DMS 273 treated with DMSO at 0.1 percent for 48 hours (cell line): ENCODE results near the gene KRTAP4-11.
"Not testable (repeated sequence)": the region's sequence is repeated elsewhere in the genome, so short reads cannot be mapped to it uniquely, and the experiment has no call there.

ENCODE experiments used
- DNase-seq: peaks from one replicate; lab custom pipeline; 2025; lab: John Stamatoyannopoulos, UW

KRTAP4-11 gene

GRCh38 chr17:41117846-41118386 is at the start of gene KRTAP4-11:
Gene KRTAP4-11, minus strand, starts transcription at chr17:41118373. Its CDS starts 58 bp downstream, at chr17:41118315.
- not testable (repeated sequence) for DNase-seq

- DNase-seq: no peak
Measured at GRCh38 chr17:41167561-41167960, 49.4 kb upstream of the KRTAP4-11 start.

- DNase-seq: no peak
Measured at GRCh38 chr17:41163828-41164227, 45.7 kb upstream of the KRTAP4-11 start.

- DNase-seq: no peak
Measured at GRCh38 chr17:41160648-41161047, 42.5 kb upstream of the KRTAP4-11 start, which contains the start of gene KRTAP4-4. Gene KRTAP4-4, minus strand, starts transcription at chr17:41160748. Its CDS starts 57 bp downstream, at chr17:41160691.

- DNase-seq: not testable (repeated sequence)
Measured at GRCh38 chr17:41160190-41160589, 42.0 kb upstream of the KRTAP4-11 start.

GRCh38 chr17:41153856-41154255 is 35.7 kb upstream of the KRTAP4-11 start:
- no peak for DNase-seq

- DNase-seq: no peak
Measured at GRCh38 chr17:41151525-41151924, 33.4 kb upstream of the KRTAP4-11 start.

GRCh38 chr17:41150026-41150425 is 31.9 kb upstream of the KRTAP4-11 start:
- no peak for DNase-seq

- no peak for DNase-seq
Measured at GRCh38 chr17:41149652-41149985, 31.4 kb upstream of the KRTAP4-11 start, which contains the start of gene KRTAP4-5. Gene KRTAP4-5, minus strand, starts transcription at chr17:41149825. Its CDS starts 58 bp downstream, at chr17:41149767.

- not testable (repeated sequence) for DNase-seq
Measured at GRCh38 chr17:41148971-41149651, 30.9 kb upstream of the KRTAP4-11 start.

GRCh38 chr17:41147531-41148204 is 29.5 kb upstream of the KRTAP4-11 start:
- no peak for DNase-seq

- DNase-seq: no peak
Measured at GRCh38 chr17:41145261-41145660, 27.1 kb upstream of the KRTAP4-11 start.

- no peak for DNase-seq
Measured at GRCh38 chr17:41144846-41145245, 26.7 kb upstream of the KRTAP4-11 start.

- DNase-seq: no peak
Measured at GRCh38 chr17:41141361-41141760, 23.2 kb upstream of the KRTAP4-11 start.

- no peak for DNase-seq
Measured at GRCh38 chr17:41140360-41141131, 22.4 kb upstream of the KRTAP4-11 start, which contains the start of gene KRTAP4-6. Gene KRTAP4-6, minus strand, starts transcription at chr17:41140544. Its CDS starts 57 bp downstream, at chr17:41140487.

GRCh38 chr17:41139865-41140264 is 21.7 kb upstream of the KRTAP4-11 start:
- not testable (repeated sequence) for DNase-seq

GRCh38 chr17:41133880-41134735 is 15.9 kb upstream of the KRTAP4-11 start:
- no peak for DNase-seq

GRCh38 chr17:41131979-41132378 is 13.8 kb upstream of the KRTAP4-11 start:
- DNase-seq: no peak

GRCh38 chr17:41127371-41127770 is 9.2 kb upstream of the KRTAP4-11 start:
- no peak for DNase-seq

GRCh38 chr17:41126412-41126811 is 8.2 kb upstream of the KRTAP4-11 start:
- no peak for DNase-seq

GRCh38 chr17:41125064-41125463 is 6.9 kb upstream of the KRTAP4-11 start:
- no peak for DNase-seq
